Activated CD8-positive, alpha-beta memory T cell treated with anti-CD3 and anti-CD28 coated beads for 1 hour (primary cell): Measurements from ENCODE around the gene MUC15.
"Not testable (repeated sequence)": the region's sequence is repeated elsewhere in the genome, so short reads cannot be mapped to it uniquely, and the experiment has no call there.

Experiments
- DNase-seq, 2 donors: peaks; one replicate each; pipeline ENCODE4 v3.0.0-alpha.2; 2020; ENCODE audit warnings: low read depth in 1 of 2; ENCODE audit errors: extremely low read depth in 1 of 2

Gene MUC15, protein sequence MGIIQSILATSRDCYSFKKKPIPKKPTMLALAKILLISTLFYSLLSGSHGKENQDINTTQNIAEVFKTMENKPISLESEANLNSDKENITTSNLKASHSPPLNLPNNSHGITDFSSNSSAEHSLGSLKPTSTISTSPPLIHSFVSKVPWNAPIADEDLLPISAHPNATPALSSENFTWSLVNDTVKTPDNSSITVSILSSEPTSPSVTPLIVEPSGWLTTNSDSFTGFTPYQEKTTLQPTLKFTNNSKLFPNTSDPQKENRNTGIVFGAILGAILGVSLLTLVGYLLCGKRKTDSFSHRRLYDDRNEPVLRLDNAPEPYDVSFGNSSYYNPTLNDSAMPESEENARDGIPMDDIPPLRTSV

GRCh38 chr11:26571861-26572654 lies at the start of gene MUC15:
Gene MUC15 (minus strand): TSS chr11:26572263. CDS start chr11:26567094, 5,169 bp downstream.
- DNase-seq: no peak

DNA sequence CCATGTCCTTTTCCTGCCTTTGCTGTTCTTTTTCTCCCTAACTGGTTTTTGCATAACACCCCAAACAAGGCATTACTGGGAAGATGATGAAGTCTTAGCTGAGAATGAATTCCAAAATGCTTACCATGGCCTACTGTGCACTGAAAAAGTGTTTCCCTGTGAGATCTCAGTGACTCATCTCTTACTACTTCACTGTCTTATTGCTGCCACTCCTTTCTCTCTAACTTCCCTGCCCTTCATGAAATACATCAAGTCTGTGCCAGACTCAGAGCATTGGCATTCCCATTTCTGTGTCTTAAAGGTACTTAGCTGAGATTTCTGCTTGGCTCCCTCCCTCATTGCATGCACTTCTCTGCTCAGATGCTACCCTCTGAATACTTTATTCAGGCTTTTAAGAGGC lies 49.1 kb upstream of the MUC15 start:
- DNase-seq: no peak

GRCh38 chr11:26620282-26621045 lies 48.4 kb upstream of the MUC15 start:
- DNase-seq: no peak

DNA sequence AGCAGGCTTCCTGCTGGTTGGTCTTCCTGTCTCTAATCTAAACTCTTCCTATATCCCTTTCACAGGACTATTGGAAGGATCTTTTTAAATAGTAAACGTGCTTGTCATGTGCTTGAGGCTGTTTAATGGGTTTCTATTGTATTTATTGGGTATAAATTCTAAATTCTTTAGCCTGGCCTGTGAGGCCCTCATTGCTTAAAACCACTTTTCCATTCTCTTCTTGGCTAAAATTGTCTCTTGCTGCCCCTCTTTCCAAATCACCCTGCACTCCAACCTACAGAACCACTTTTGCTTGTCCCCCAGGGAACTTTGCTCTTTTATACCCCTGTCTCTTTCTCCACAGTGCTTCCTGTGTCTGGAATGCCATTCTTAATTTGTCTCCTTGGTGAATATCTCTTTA lies 46.4 kb upstream of the MUC15 start:
- no peak for DNase-seq

DNA sequence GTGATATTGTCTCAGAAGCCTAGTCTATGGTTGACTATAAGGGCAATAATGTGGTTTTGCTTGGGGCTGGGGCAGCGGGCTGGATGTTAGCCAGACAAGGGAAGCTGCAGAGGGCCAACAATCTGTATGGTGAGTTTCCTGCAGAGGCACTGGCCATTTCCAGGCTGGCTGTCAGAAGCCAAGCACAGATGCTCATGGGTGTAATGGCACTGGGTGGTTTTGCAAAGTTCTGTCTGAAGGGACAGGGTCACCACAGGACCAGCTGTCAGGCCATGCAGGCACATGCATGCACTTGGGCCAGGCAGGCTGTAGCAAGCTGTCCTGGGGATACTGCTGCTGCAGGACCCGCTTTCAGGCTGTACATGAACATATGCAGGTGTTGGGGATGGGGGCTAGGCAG lies 41.7 kb upstream of the MUC15 start:
- no peak for DNase-seq

GRCh38 chr11:26608507-26609146 lies 36.6 kb upstream of the MUC15 start:
- DNase-seq: no peak

DNA sequence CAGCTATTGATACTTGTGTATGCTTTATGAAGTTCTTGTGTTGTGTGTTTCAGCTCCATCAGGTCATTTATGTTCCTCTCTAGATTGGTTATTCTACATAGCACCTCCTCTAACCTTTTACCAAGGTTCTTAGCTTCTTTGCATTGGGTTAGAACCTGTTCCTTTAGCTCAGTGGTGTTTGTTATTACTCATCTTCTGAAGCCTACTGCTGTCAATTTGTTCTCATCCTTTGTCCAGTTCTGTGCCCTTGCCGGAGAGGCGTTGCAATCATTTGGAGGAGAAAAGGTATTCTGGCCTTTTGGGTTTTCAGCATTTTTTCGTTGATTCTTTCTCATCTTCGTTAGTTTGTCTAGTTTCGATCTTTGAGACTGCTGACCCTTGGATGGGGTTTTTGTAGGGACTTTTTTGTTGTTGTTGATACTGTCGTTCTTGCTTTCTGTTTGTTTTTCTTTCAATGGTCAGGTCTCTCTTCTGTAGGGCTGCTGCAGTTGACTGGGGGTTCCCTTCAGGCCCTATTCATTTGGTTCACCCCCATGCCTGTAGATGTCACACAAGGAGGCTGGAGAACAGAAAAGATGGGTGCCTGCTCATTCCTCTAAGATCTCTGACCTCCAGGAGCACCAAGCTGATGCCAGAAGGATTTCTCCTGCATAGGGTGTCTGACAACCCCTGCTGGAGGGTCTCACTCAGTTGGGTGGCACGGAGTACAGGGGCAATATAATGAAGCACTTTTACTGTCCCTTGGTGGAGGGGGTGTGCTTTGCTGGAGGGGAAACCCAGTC lies 35.9 kb upstream of the MUC15 start:
- no peak for DNase-seq

DNA sequence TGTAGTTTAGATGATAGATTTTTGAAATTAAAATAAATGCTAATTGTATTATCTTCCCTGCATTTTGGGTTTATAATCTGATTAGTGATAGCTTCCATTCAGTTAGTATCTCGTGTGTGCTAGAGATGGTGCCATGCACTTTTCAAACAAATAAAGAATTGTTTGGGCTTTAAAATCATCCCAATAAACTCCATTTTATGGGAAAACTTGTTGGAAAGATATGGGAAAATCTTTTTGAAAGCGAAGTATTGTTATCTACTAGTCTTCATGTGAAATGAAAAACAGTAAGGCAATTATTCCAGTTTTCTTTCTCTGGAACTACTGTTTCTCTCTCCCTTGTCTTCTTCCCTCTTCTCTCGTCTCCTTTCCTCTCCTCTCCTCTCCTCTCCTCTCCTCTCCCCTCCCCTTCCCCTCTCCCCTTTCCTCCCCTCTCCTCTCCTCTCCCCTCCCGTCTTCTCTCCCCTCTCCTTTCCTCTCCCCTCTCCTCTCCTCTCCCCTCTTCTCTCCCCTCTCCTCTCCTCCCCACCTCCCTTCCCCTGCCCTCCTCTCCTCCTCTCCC lies 27.9 kb upstream of the MUC15 start:
- DNase-seq: no peak

DNA sequence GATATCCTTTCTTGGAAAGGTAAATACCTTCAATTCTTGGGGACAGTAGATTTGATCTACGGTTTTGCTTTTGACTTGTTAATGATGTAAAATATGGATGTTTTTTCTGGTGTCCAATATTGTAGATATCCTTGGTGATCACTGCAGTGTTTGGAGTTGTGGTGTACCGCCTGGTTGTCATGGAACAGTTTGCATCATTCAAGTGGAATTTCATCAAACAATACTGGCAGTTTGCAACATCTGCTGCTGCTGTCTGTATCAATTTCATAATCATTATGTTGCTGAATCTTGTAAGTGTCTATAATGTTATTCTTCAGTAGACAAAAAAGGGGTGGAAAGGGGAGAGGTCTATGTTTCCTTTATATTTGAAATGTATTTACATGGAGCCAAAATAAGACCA lies 27.4 kb upstream of the MUC15 start:
- no peak for DNase-seq

DNA sequence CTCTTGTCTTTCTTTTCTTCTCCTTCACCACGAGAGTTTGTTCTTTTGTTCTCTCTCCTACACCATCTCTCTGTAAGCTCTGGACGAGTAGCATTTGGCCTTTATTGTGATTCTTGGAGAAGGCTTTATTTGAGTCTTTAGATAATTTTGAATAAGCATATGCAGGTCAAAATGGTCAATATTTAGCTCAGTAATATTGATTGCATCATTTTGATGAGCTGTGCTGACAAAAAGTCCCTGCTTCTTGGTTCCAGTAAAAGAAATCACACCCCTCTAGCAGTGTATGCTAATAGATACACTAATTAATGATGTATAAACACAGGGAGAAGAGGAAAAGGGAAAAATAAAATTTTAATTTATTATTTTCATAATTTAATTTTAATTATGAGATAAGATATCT lies 25.8 kb upstream of the MUC15 start:
- no peak for DNase-seq

- not testable (repeated sequence) for DNase-seq
Observed at GRCh38 chr11:26597049-26597689, 25.1 kb upstream of the MUC15 start.

DNA sequence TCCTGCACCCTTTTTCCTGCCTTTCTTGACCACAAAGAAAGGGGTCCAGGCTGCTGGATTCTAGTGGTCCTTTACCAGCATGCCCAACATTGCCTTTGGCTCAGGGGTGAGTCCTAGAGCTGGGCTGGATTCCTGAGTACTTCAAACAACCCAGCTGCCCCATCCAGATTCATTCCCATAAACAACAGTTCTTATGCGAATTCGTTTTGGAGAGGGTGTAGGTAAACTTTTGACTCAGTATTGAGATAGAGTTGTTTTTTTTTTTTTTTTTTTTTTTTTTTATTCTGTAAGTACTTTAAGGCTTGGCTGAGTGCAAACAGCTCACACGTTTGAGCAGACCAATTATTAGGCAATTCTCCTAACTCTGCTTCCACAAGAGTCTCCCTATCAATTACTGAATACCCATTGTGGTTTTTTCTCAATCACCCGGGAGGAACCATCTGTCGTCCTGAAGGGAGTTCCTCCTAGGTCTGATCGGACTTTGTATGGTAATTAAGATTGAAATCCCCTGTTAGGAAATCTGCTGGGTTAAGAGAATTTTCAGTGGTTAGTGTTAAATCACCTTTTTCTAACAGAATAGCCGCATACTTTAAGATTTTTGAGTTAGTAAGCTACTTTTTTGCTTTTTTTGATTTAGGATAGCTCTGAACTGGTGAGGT lies 23.3 kb upstream of the MUC15 start:
- not testable (repeated sequence) for DNase-seq

GRCh38 chr11:26593691-26594090 lies 21.6 kb upstream of the MUC15 start:
- no peak for DNase-seq

- DNase-seq: no peak
Observed at GRCh38 chr11:26587073-26587472, 15.0 kb upstream of the MUC15 start.

- DNase-seq: no peak
Observed at GRCh38 chr11:26584818-26585217, 12.8 kb upstream of the MUC15 start.

DNA sequence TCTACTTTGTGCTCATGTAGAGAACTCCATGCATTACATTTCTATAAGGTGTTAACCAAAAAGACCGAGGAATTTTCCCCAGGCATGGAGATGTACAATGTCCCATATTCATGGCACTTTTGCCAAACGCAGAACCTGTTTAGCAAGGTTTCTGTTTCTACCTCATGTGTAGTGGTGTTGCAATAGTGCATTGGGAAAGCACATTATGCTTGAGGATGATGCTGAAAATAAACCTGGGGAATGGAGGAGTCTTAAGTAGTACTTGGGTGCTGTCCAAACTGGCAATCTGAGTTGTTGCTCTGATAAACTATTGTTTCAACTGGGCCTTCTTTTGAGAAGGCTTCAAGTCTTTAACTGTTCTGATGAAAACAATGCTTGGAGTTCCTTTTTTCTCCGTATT lies 11.5 kb upstream of the MUC15 start:
- no peak for DNase-seq

DNA sequence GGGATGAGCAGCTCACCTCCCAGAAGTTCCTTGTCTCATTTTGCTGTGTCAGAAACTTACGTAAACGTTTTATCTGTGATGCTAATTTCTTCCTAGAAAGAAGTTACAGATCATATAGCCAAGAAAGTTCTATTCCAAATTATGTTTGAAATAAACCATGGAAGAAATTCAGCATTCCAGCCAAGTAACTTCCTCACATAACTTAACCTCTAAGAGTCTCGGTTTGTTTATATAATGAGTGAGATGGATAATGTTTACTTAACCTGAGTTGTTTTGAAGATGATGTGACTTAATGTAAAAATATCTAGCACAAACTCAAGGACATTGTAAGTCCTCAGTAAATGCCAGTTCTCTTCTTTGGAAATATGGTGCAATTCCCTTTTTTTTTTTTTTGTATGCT lies 8.9 kb upstream of the MUC15 start:
- no peak for DNase-seq

- no peak for DNase-seq
Observed at GRCh38 chr11:26579683-26580082, 7.6 kb upstream of the MUC15 start.
